HCT116 (cell line): ENCODE measurements around the gene NCCRP1. TPM values are rescaled to one million over a fixed set of nuclear protein-coding genes. Genes with fewer than 3 reads are reported as not detected.

Experiments used
- ATAC-seq: fragments of 200-7000 bp; cut with Tn5 transposase; 2 replicates; pipeline ENCODE4 v1.9.1; 2020; ENCODE audit warnings: mild to moderate bottlenecking, moderate library complexity
- BruUV-seq: library from RNA; stranded (reverse); fragments of 400-500 nt; replicated peaks from 2 replicates; lab custom pipeline; 2021; lab: Mats Ljungman, UMichigan
- CTCF ChIA-PET: fragments of 300-600 bp; sonication (Branson Sonifier 250); formaldehyde crosslinking; loops from one replicate; lab custom pipeline; 2021; ENCODE audit warnings: antibody characterized with exemption; lab: Charles Lee
- POLR2A ChIA-PET: fragments of 300-600, 350-600 bp; sonication (Branson Sonifier 250); formaldehyde crosslinking; loops from one replicate; lab custom pipeline; 2021; ENCODE audit warnings: antibody characterized with exemption; lab: Charles Lee
- RAD21 ChIA-PET, 2 experiments: fragments of 300-600 bp; sonication (Branson Sonifier 250); formaldehyde crosslinking; loops; one replicate each; lab custom pipeline; 2023; ENCODE audit warnings: low total read pairs in 2 of 2; ENCODE audit not compliant: uncharacterized antibody in 2 of 2, unreplicated experiment in 2 of 2, low non-redundant PET in 1 of 2; lab: Charles Lee
- DNase-seq: peaks from one replicate; pipeline ENCODE4 v3.0.0-alpha.2; 2010; ENCODE audit warnings: low read depth, low spot score
- H2AFZ ChIP-seq: fragments of 200-600 bp; shearing (Covaris generic), sonication (generic); 2 replicates; pipeline ENCODE4 v1.6.1; 2017; ENCODE audit warnings: low read depth, mixed run types, mixed read lengths, antibody characterized with exemption, low read length; ENCODE audit not compliant: poor library complexity, severe bottlenecking
- H3K27ac ChIP-seq: 2 replicates; pipeline ENCODE4 v1.5.1; 2012; ENCODE audit warnings: low read depth, low read length
- H3K27me3 ChIP-seq: fragments of 200-600 bp; sonication (generic); 2 replicates; pipeline ENCODE4 v1.6.1; 2016; ENCODE audit warnings: mixed run types, low read length, mixed read lengths; ENCODE audit not compliant: insufficient read depth
- H3K36me3 ChIP-seq, 2 experiments: fragments of 200-500 bp in 1 of 2; fragments of 200-600 bp in 1 of 2; sonication (Bioruptor generic) in 1 of 2; sonication (generic) in 1 of 2; 2 replicates each; pipeline versions ENCODE4 v1.5.1 to v1.6.1; 2014 to 2016; ENCODE audit warnings: low read length in 2 of 2, inconsistent platforms in 1 of 2, mixed read lengths in 1 of 2, mixed run types in 1 of 2; ENCODE audit not compliant: insufficient read depth in 2 of 2, control insufficient read depth in 1 of 2
- H3K4me1 ChIP-seq, 2 experiments: fragments of 200-600 bp in 1 of 2; sonication (generic) in 1 of 2; 2 replicates each; pipeline versions ENCODE4 v1.5.1 to v1.6.1; 2012 to 2017; ENCODE audit warnings: low read length in 2 of 2, inconsistent platforms in 1 of 2, mild to moderate bottlenecking in 1 of 2, mixed read lengths in 1 of 2, mixed run types in 1 of 2, moderate library complexity in 1 of 2; ENCODE audit not compliant: insufficient read depth in 2 of 2, control insufficient read depth in 1 of 2
- H3K4me2 ChIP-seq: fragments of 200-600 bp; sonication (generic); 2 replicates; pipeline ENCODE4 v1.6.1; 2017; ENCODE audit warnings: mixed run types, low read length, mixed read lengths
- H3K4me3 ChIP-seq, 2 experiments: fragments of 200-600 bp in 1 of 2; sonication (generic) in 1 of 2; replicated peaks in 1 of 2; 2 replicates each; pipeline ENCODE4 v1.5.1; 2011 to 2016; ENCODE audit warnings: low read length in 2 of 2, control low read depth in 1 of 2, low read depth in 1 of 2, mild to moderate bottlenecking in 1 of 2, mixed read lengths in 1 of 2, mixed run types in 1 of 2
- H3K79me2 ChIP-seq: fragments of 200-600 bp; sonication (generic); 2 replicates; pipeline ENCODE4 v1.6.1; 2017; ENCODE audit warnings: mild to moderate bottlenecking, mixed run types, low read length, moderate library complexity, mixed read lengths; ENCODE audit not compliant: insufficient read depth
- H3K9ac ChIP-seq: fragments of 200-600 bp; sonication (generic); 2 replicates; pipeline ENCODE4 v1.6.1; 2016; ENCODE audit warnings: low read length, mixed read lengths
- H3K9me2 ChIP-seq: fragments of 200-600 bp; sonication (generic), shearing (Covaris generic); 2 replicates; pipeline ENCODE4 v1.6.1; 2017; ENCODE audit warnings: mixed run types, mild to moderate bottlenecking, moderate library complexity; ENCODE audit not compliant: insufficient read depth
- H3K9me3 ChIP-seq, 2 experiments: fragments of 200-500 bp in 1 of 2; fragments of 200-600 bp in 1 of 2; sonication (Bioruptor generic) in 1 of 2; sonication (generic) in 1 of 2; 2 replicates each; pipeline ENCODE4 v1.6.1; 2014 to 2017; ENCODE audit warnings: low read length in 2 of 2, mixed read lengths in 2 of 2, inconsistent platforms in 1 of 2, low read depth in 1 of 2, mild to moderate bottlenecking in 1 of 2, mixed run types in 1 of 2, moderate library complexity in 1 of 2; ENCODE audit not compliant: control insufficient read depth in 1 of 2, insufficient read depth in 1 of 2
- H4K20me1 ChIP-seq: fragments of 200-600 bp; sonication (generic), shearing (Covaris generic); 2 replicates; pipeline ENCODE4 v1.6.1; 2017; ENCODE audit warnings: mixed run types, mild to moderate bottlenecking, moderate library complexity; ENCODE audit not compliant: insufficient read depth
- CBX3 ChIP-seq: IDR thresholded peaks from 2 replicates; pipeline ENCODE4 v1.6.1; 2012; ENCODE audit warnings: low read depth
- CEBPB ChIP-seq: IDR thresholded peaks from 2 replicates; pipeline ENCODE4 v1.6.1; 2012; ENCODE audit warnings: low read depth
- EGR1 ChIP-seq: IDR thresholded peaks from 2 replicates; pipeline ENCODE4 v1.6.1; 2012; ENCODE audit warnings: low read depth
- EZH2 ChIP-seq: fragments of 200-600 bp; sonication (generic); IDR thresholded peaks from 2 replicates; pipeline ENCODE4 v1.6.1; 2017; ENCODE audit warnings: antibody characterized with exemption, mixed run types
- JUND ChIP-seq: IDR thresholded peaks from 2 replicates; pipeline ENCODE4 v1.6.1; 2012
- MAX ChIP-seq: IDR thresholded peaks from 2 replicates; pipeline ENCODE4 v1.6.1; 2012
- POLR2AphosphoS5 ChIP-seq: IDR thresholded peaks from 2 replicates; pipeline ENCODE4 v1.6.1; 2011; ENCODE audit warnings: mild to moderate bottlenecking, low read depth, low read length, moderate library complexity
- REST ChIP-seq: IDR thresholded peaks from 2 replicates; pipeline ENCODE4 v1.6.1; 2012; ENCODE audit warnings: low read depth
- SIN3A ChIP-seq: IDR thresholded peaks from 2 replicates; pipeline ENCODE4 v1.6.1; 2012; ENCODE audit warnings: low read depth
- SP1 ChIP-seq: IDR thresholded peaks from 2 replicates; pipeline ENCODE4 v1.6.1; 2012; ENCODE audit warnings: low read depth
- SRF ChIP-seq: IDR thresholded peaks from 2 replicates; pipeline ENCODE4 v1.6.1; 2012; ENCODE audit warnings: low read depth
- TCF7L2 ChIP-seq: IDR thresholded peaks from 2 replicates; pipeline ENCODE4 v1.7.0; 2011; ENCODE audit warnings: borderline replicate concordance, inconsistent platforms; ENCODE audit not compliant: insufficient read depth, insufficient read length; ENCODE audit errors: extremely low read depth
- YY1 ChIP-seq: IDR thresholded peaks from 2 replicates; pipeline ENCODE4 v1.6.1; 2011; ENCODE audit warnings: low read length, low read depth, moderate library complexity, mild to moderate bottlenecking; ENCODE audit not compliant: insufficient replicate concordance; ENCODE audit errors: extremely low read depth
- ZNF274 ChIP-seq: fragments of 200-500 bp; sonication (Bioruptor generic); IDR thresholded peaks from 2 replicates; pipeline ENCODE4 v1.6.1; 2014; ENCODE audit warnings: mild to moderate bottlenecking, low read depth, low read length, inconsistent platforms
- intact Hi-C: fragments of 100-400 bp; cut with micrococcal nuclease; formaldehyde crosslinking; loops from 2 replicates; pipeline ENCODE4 v1.10.0; 2022
- total RNA-seq: library from RNA; stranded (reverse); gene quantifications from one replicate; pipeline ENCODE4 v1.2.1, GENCODE V29; 2021; ENCODE audit not compliant: unreplicated experiment

The NCCRP1 gene
- total RNA-seq, 1 experiment from 2014 or later = 0.12 TPM

- no TSS peak for BruUV-seq
- CTCF ChIA-PET = no interaction called here
Observed at GRCh38 chr19:39162441-39163043, 34.2 kb upstream of the NCCRP1 start.

More at GRCh38 chr19:39162441-39163043, 34.2 kb upstream of the NCCRP1 start:
- no peaks in the 10 kb centered on the region for H4K20me1 ChIP-seq
- no peak overlapping the region for H3K4me2 ChIP-seq
- H3K9me3 ChIP-seq = no peaks in the 10 kb centered on the region
- DNase-seq (no peak), ATAC-seq (no peak)
- peaks cover 12 to 18% of the 10 kb centered on the region in 2 experiments; a peak in 3 of 4 replicates for H3K4me1 ChIP-seq
- H2AFZ ChIP-seq = no peak overlapping the region
- POLR2A ChIA-PET = no interaction called here
- intact Hi-C loops = no loop called here
- RAD21 ChIA-PET = no interaction called here
- no peak overlapping the region for H3K27ac ChIP-seq
- H3K9me2 ChIP-seq = no peaks in the 10 kb centered on the region
- no peak overlapping the region for H3K4me3 ChIP-seq
- H3K79me2 ChIP-seq = peaks cover 72% of the 10 kb centered on the region
- TF ChIP-seq SP1 (no peak), TCF7L2 (no peak), YY1 (no peak), CBX3 (no peak), SRF (no peak), POLR2AphosphoS5 (no peak), EZH2 (no peak), ZNF274 (no peak), REST (no peak), SIN3A (no peak), MAX (no peak), CEBPB (no peak), JUND (no peak), EGR1 (no peak)
- H3K27me3 ChIP-seq = no peaks in the 10 kb centered on the region
- no peak overlapping the region for H3K9ac ChIP-seq
- H3K36me3 ChIP-seq = no peaks in the 10 kb centered on the region
